AG09309 (cell line): Measurements from ENCODE around the gene PEX11A.
A peak's percentile ranks its signal among the peaks of the same experiment; 100 is the strongest.

Experiments used
- DNase-seq: peaks from one replicate; pipeline ENCODE4 v3.0.0-alpha.2; 2010; ENCODE audit warnings: low read depth
- H3K4me3 ChIP-seq: 2 replicates; pipeline ENCODE4 v1.5.1; 2011; ENCODE audit warnings: mild to moderate bottlenecking, low read depth, low read length, moderate library complexity; ENCODE audit not compliant: control insufficient read depth
- TF ChIP-seq, protein P1 (sequence below): IDR thresholded peaks from 2 replicates; pipeline ENCODE4 v1.5.1; 2011; ENCODE audit warnings: mild to moderate bottlenecking, low read depth, low read length, inconsistent platforms; ENCODE audit not compliant: insufficient read depth, control insufficient read depth; ENCODE audit errors: missing control alignments

PEX11A gene, protein sequence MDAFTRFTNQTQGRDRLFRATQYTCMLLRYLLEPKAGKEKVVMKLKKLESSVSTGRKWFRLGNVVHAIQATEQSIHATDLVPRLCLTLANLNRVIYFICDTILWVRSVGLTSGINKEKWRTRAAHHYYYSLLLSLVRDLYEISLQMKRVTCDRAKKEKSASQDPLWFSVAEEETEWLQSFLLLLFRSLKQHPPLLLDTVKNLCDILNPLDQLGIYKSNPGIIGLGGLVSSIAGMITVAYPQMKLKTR

DNA sequence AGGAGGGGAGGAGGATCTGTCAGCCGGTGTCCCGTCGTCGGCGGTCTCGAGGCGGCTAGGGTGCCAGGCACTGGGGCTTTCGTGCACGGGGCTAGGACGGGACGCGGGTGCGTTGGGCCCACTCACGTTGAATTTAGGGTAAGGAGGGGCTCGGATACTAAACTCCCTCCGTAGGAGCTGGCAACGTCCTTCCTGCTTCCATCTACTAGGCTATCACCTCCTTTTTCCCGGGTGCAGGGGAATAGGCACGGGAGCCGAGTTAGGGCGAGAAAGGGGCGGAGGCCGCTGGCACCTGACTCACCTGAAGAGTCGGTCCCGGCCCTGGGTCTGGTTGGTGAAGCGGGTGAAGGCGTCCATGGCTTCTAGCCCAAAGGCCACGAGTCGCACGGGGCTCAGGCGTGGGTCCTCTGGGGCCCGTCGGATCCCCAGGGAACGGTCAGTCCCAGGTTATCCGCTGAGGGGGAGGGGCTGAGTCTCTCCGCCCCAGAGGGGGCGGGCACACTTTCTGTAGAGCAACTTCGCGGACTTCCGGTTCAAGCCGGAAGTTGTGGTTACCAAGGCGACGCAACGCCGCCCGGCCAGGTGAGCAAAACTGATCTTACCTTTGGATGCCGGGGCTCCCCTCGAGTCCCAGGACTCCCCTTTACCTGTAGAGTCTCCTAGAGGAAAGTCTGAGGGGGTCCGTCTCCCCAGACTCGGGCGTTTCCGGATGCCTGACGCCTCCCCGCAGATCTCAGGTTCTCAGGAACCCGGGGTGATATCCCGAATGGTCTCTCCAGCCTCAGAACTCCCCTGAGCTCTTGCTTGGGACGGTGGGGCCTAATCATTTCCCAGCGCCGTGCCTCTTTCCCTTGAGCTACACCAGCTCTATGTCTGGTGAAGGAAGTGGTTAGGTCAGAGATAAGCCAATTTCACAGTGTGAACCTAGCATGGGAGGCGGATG lies at the start of gene PEX11A, which contains the start of gene WDR93:
PEX11A (minus strand) TSS at position 479 of the 943 bp plus-strand sequence; CDS start at position 357, 122 bp downstream.
WDR93 (plus strand) TSS at position 536 of the 943 bp plus-strand sequence. CDS start 10,936 bp downstream, outside the sequence.
- H3K4me3 ChIP-seq, result peak within 1 kb of the TSS; percentile 70
- TF ChIP-seq, protein P1, sequence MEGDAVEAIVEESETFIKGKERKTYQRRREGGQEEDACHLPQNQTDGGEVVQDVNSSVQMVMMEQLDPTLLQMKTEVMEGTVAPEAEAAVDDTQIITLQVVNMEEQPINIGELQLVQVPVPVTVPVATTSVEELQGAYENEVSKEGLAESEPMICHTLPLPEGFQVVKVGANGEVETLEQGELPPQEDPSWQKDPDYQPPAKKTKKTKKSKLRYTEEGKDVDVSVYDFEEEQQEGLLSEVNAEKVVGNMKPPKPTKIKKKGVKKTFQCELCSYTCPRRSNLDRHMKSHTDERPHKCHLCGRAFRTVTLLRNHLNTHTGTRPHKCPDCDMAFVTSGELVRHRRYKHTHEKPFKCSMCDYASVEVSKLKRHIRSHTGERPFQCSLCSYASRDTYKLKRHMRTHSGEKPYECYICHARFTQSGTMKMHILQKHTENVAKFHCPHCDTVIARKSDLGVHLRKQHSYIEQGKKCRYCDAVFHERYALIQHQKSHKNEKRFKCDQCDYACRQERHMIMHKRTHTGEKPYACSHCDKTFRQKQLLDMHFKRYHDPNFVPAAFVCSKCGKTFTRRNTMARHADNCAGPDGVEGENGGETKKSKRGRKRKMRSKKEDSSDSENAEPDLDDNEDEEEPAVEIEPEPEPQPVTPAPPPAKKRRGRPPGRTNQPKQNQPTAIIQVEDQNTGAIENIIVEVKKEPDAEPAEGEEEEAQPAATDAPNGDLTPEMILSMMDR, result no peak
- DNase-seq, result no peak

DNA sequence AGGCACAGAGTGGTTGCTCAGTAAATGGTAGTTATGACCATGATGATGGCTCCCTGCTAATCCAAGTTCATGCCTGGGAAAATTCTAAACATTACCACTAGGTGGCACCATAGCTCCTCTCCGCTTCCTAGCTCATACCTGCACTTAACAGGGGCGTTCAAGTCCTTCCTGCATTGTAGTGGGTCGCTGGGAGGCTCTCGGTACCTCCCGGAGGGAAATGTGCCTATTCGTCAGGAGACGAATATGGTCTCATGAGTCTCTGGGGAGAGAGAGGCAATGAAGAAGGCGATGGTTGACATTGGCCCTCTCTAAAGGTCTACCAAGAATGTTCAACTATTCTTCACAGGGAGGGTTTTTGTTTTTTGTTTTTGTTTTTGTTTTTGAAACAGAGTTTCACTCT lies 49.6 kb upstream of the PEX11A start:
- DNase-seq, result no peak
- TF ChIP-seq, protein P1, result peak; percentile 85
- H3K4me3 ChIP-seq, result no peak overlapping the region

DNA sequence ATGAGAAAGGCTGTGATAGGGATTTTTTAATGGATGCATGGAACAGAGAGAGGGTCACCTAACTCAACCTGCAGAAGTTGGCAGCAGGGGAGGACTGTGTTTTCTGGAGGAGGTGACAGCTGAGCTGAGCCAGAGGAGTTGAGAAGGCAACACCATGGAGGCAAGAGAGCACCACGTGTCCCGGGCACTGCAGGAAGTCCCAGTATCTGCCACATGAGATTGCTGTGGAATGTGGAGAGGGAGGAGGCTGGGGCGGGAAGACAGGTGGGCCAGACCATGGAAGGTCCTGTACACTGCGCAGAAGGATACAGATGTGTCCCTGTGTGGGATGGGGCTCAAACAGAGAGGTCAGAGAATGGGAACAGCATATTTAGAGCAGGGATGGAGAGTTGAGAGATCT lies 45.2 kb upstream of the PEX11A start:
- no peak overlapping the region for H3K4me3 ChIP-seq
- TF ChIP-seq, protein P1, result no peak
- DNase-seq, result no peak

DNA sequence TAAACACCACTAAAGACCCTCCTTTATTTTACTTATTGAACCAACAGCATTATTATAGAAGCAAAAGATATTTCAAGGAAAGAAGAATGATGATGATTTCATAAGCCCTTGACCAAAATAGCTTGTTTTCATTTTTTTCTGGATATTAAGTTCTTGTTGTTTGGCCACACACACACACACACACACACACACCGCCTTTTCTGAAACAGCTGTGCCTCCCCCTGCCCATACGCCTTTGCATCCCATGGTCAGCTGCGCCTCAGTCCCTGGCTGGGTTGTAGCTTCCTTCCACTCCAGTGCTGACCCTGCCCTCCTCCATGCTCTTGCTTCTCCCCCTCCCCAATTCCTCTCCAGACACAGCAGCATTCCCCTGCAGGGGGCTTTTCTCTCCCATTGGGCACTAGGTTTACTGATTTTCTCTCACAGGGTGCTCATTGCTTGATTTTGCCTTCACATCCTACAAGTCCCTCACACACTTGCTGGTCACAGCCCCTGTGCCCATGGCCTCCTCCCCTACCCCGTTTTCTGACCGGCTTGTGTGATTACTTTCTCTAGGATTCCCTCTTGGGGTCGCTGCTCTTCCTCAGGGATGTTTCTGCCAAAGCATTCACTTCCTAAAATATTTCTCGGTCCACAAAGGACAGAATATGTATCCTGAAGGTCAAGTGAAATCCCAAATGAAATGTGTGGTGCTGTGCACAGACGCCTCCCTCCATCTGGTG lies 42.1 kb upstream of the PEX11A start:
- TF ChIP-seq, protein P1, result no peak
- no peak for DNase-seq
- H3K4me3 ChIP-seq, result no peak overlapping the region

DNA sequence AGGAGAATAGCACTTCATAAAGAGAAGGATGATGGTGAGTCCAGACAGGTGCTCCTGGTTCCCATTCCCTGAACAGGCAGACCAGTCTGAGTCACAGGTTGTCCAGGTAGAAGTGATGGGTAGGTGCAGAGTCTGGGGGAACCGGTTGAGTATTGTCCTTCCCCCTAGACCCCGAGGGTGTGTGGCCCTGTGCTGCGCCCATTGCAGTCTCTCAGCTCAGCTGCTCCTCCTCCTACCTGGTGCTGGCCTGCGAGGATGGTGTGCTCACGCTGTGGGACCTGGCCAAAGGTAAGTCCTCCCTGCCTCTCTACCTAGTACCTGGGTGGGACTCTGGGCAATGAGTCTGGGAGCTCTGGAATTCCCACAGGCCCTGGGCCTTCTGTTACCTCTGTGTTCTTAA lies 40.7 kb upstream of the PEX11A start:
- no peak overlapping the region for H3K4me3 ChIP-seq
- DNase-seq, result no peak
- TF ChIP-seq, protein P1, result no peak

DNA sequence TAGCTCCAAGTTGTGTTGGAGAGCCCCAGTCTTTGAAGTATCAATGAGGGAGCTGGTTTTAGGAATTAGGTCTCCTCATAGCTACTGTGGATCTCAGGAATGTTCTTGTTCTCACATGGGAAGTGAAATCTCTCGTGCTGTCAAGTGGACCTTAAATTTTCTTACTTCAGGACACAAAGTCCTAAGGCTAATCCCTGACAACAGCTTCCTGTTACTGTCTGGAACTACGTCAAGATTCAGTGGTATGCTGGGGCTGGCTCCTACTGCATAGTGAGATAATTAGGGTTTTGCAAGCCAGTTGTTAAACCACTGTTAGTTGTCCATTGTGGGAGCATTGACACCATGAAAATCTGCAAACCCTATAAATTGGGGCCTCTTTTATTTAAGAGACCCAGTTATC lies 37.7 kb upstream of the PEX11A start:
- no peak for DNase-seq
- no peak overlapping the region for H3K4me3 ChIP-seq
- TF ChIP-seq, protein P1, result no peak
